HG02798 (cell line): Measurements from ENCODE around the gene ASCL1.

Experiments used
- ATAC-seq: cut with Tn5 transposase; IDR thresholded peaks from one replicate; pipeline ENCODE4 v1.9.1; 2021; ENCODE audit warnings: mild to moderate bottlenecking; ENCODE audit not compliant: unreplicated experiment, poor library complexity

The ASCL1 gene

GRCh38 chr12:102973583-102973982 is 16.1 kb downstream of the ASCL1 start:
- ATAC-seq, result no peak

GRCh38 chr12:102976609-102977280 is 19.3 kb downstream of the ASCL1 start:
- no peak for ATAC-seq

- ATAC-seq, result no peak
Observed at GRCh38 chr12:102977945-102978706, 20.7 kb downstream of the ASCL1 start.

GRCh38 chr12:102980350-102980749 is 22.9 kb downstream of the ASCL1 start:
- ATAC-seq, result no peak

GRCh38 chr12:102990419-102990818 is 32.9 kb downstream of the ASCL1 start:
- ATAC-seq, result no peak

GRCh38 chr12:102992297-102992696 is 34.8 kb downstream of the ASCL1 start:
- ATAC-seq, result no peak

GRCh38 chr12:102992720-102993119 is 35.2 kb downstream of the ASCL1 start:
- no peak for ATAC-seq

- no peak for ATAC-seq
Observed at GRCh38 chr12:102993537-102993936, 36.1 kb downstream of the ASCL1 start.

- no peak for ATAC-seq
Observed at GRCh38 chr12:102995372-102995771, 37.9 kb downstream of the ASCL1 start.
